T47D (cell line): ENCODE results near the gene PXDN.

Source experiments
- DNase-seq, 2 experiments: peaks; one replicate each; pipeline versions ENCODE4 v3.0.0 to v3.0.0-alpha.2; 2011 to 2012; ENCODE audit warnings: low read depth in 1 of 2, low spot score in 1 of 2
- JUND ChIP-seq: IDR thresholded peaks from 2 replicates; pipeline ENCODE4 v1.6.1; 2012; ENCODE audit warnings: low read depth
- in situ Hi-C: cut with HindIII; loops from 2 replicates; pipeline ENCODE4 v1.10.0; 2016; ENCODE audit warnings: low sequenced_read_pairs, low pct_unique_long_range_greater_than_20kb

The PXDN gene

GRCh38 chr2:1744446-1745170 lies at the start of gene PXDN:
Gene PXDN, minus strand, starts transcription at chr2:1744515. Its CDS starts 60 bp downstream, at chr2:1744455.
- DNase-seq = peak in 1 of 2 experiments; percentile 49
- no peak for TF ChIP-seq JUND
- in situ Hi-C loops = no loop called here

- TF ChIP-seq JUND = no peak
- in situ Hi-C loops = no loop called here
- no peak for DNase-seq
Observed at GRCh38 chr2:1793868-1794445, 49.6 kb upstream of the PXDN start.

- no peak for TF ChIP-seq JUND
- in situ Hi-C loops = no loop called here
- no peak for DNase-seq
Observed at GRCh38 chr2:1793001-1793867, 48.9 kb upstream of the PXDN start.

GRCh38 chr2:1791685-1792435 lies 47.5 kb upstream of the PXDN start:
- in situ Hi-C loops = no loop called here
- TF ChIP-seq JUND = no peak
- peak; percentile 33 to 62 for DNase-seq

- in situ Hi-C loops = no loop called here
- TF ChIP-seq JUND = no peak
- DNase-seq = no peak
Observed at GRCh38 chr2:1791006-1791605, 46.8 kb upstream of the PXDN start.

GRCh38 chr2:1790473-1790872 lies 46.2 kb upstream of the PXDN start:
- no peak for DNase-seq
- in situ Hi-C loops = no loop called here
- TF ChIP-seq JUND = no peak

GRCh38 chr2:1789610-1790009 lies 45.3 kb upstream of the PXDN start:
- DNase-seq = no peak
- TF ChIP-seq JUND = no peak
- in situ Hi-C loops = no loop called here

GRCh38 chr2:1788478-1788959 lies 44.2 kb upstream of the PXDN start:
- in situ Hi-C loops = no loop called here
- no peak for TF ChIP-seq JUND
- no peak for DNase-seq

- no peak for TF ChIP-seq JUND
- DNase-seq = no peak
- in situ Hi-C loops = no loop called here
Observed at GRCh38 chr2:1787755-1788477, 43.6 kb upstream of the PXDN start.

- TF ChIP-seq JUND = no peak
- in situ Hi-C loops = no loop called here
- no peak for DNase-seq
Observed at GRCh38 chr2:1784986-1785617, 40.8 kb upstream of the PXDN start.

- TF ChIP-seq JUND = no peak
- in situ Hi-C loops = no loop called here
- DNase-seq = no peak
Observed at GRCh38 chr2:1784087-1784486, 39.8 kb upstream of the PXDN start.
